Activated T-helper 17 cell treated with anti-CD3 and anti-CD28 coated beads, Interleukin-2, amount 50 U/mL, for 72 hours (primary cell): Measurements from ENCODE around the gene SYT1. TPM values are rescaled to one million over a fixed set of nuclear protein-coding genes. Genes with fewer than 3 reads are reported as not detected.

Source experiments
- ATAC-seq: fragments of 150-1000 bp; cut with Tn5 transposase; replicated peaks from 2 replicates; pipeline ENCODE4 v1.10.0; 2021; ENCODE audit warnings: mild to moderate bottlenecking, moderate library complexity
- H3K27ac Mint-ChIP-seq: one replicate; pipeline ENCODE4 v1.8.0; 2022; ENCODE audit warnings: mixed read lengths
- H3K27me3 Mint-ChIP-seq: one replicate; pipeline ENCODE4 v1.8.0; 2022; ENCODE audit warnings: mixed read lengths
- H3K36me3 Mint-ChIP-seq: one replicate; pipeline ENCODE4 v1.8.0; 2022; ENCODE audit warnings: low read depth, mild to moderate bottlenecking, mixed read lengths
- H3K4me1 Mint-ChIP-seq: one replicate; pipeline ENCODE4 v1.8.0; 2022; ENCODE audit warnings: mixed read lengths
- H3K4me3 Mint-ChIP-seq: one replicate; pipeline ENCODE4 v1.8.0; 2022; ENCODE audit warnings: mild to moderate bottlenecking, mixed read lengths
- H3K9me3 Mint-ChIP-seq: one replicate; pipeline ENCODE4 v1.8.0; 2022; ENCODE audit warnings: mixed read lengths
- total RNA-seq, 2 donors: library from RNA; stranded (reverse); gene quantifications; one replicate each; pipeline ENCODE4 v1.2.3, GENCODE V29; 2022

Gene SYT1
- total RNA-seq, 2 donors from 2014 or later, result not detected

- no peak overlapping the region for H3K4me3 Mint-ChIP-seq
- H3K36me3 Mint-ChIP-seq, result no peaks in the 10 kb centered on the region
Observed at GRCh38 chr12:79326663-79327062, 462.1 kb downstream of the SYT1 start.

GRCh38 chr12:79327465-79327864, 462.9 kb downstream of the SYT1 start:
- ATAC-seq, result no peak
- Mint-ChIP-seq H3K4me1 (no peaks in the 10 kb centered on the region), H3K9me3 (no peaks in the 10 kb centered on the region), H3K27ac (no peak overlapping the region), H3K27me3 (no peaks in the 10 kb centered on the region), H3K4me3 (no peak overlapping the region), H3K36me3 (no peaks in the 10 kb centered on the region)

More at GRCh38 chr12:79326663-79327062, 462.1 kb downstream of the SYT1 start:
- Mint-ChIP-seq H3K27ac (no peak overlapping the region), H3K4me1 (no peaks in the 10 kb centered on the region), H3K9me3 (no peaks in the 10 kb centered on the region), H3K27me3 (no peaks in the 10 kb centered on the region)
- no peak for ATAC-seq

GRCh38 chr12:79329933-79330332, 465.4 kb downstream of the SYT1 start:
- Mint-ChIP-seq H3K4me3 (no peak overlapping the region), H3K4me1 (no peaks in the 10 kb centered on the region), H3K36me3 (no peaks in the 10 kb centered on the region), H3K9me3 (no peaks in the 10 kb centered on the region), H3K27me3 (no peaks in the 10 kb centered on the region), H3K27ac (no peak overlapping the region)
- no peak for ATAC-seq

GRCh38 chr12:79331870-79332269, 467.3 kb downstream of the SYT1 start:
- no peaks in the 10 kb centered on the region for H3K36me3 Mint-ChIP-seq
- H3K9me3 Mint-ChIP-seq, result peaks cover 2% of the 10 kb centered on the region
- no peak overlapping the region for H3K4me3 Mint-ChIP-seq
- no peak overlapping the region for H3K27ac Mint-ChIP-seq
- no peaks in the 10 kb centered on the region for H3K27me3 Mint-ChIP-seq
- H3K4me1 Mint-ChIP-seq, result no peaks in the 10 kb centered on the region
- no peak for ATAC-seq

- peaks cover 4% of the 10 kb centered on the region for H3K9me3 Mint-ChIP-seq
- ATAC-seq, result no peak
- no peaks in the 10 kb centered on the region for H3K36me3 Mint-ChIP-seq
- H3K27me3 Mint-ChIP-seq, result no peaks in the 10 kb centered on the region
- H3K27ac Mint-ChIP-seq, result no peak overlapping the region
- H3K4me1 Mint-ChIP-seq, result no peaks in the 10 kb centered on the region
- H3K4me3 Mint-ChIP-seq, result no peak overlapping the region
Observed at GRCh38 chr12:79333144-79333543, 468.6 kb downstream of the SYT1 start.

- H3K9me3 Mint-ChIP-seq, result peaks cover 4% of the 10 kb centered on the region
- H3K4me1 Mint-ChIP-seq, result no peaks in the 10 kb centered on the region
- H3K27ac Mint-ChIP-seq, result no peak overlapping the region
- H3K27me3 Mint-ChIP-seq, result no peaks in the 10 kb centered on the region
- H3K36me3 Mint-ChIP-seq, result no peaks in the 10 kb centered on the region
- no peak for ATAC-seq
- no peak overlapping the region for H3K4me3 Mint-ChIP-seq
Observed at GRCh38 chr12:79337662-79338290, 473.2 kb downstream of the SYT1 start.

GRCh38 chr12:79344855-79345847, 480.6 kb downstream of the SYT1 start:
- no peak overlapping the region for H3K4me3 Mint-ChIP-seq
- H3K27ac Mint-ChIP-seq, result no peak overlapping the region
- ATAC-seq, result no peak
- peaks cover 6% of the 10 kb centered on the region for H3K9me3 Mint-ChIP-seq
- H3K4me1 Mint-ChIP-seq, result no peaks in the 10 kb centered on the region
- H3K36me3 Mint-ChIP-seq, result no peaks in the 10 kb centered on the region
- no peaks in the 10 kb centered on the region for H3K27me3 Mint-ChIP-seq

- Mint-ChIP-seq H3K4me1 (no peaks in the 10 kb centered on the region), H3K27ac (no peak overlapping the region), H3K9me3 (peaks cover 6% of the 10 kb centered on the region), H3K36me3 (no peaks in the 10 kb centered on the region), H3K27me3 (no peaks in the 10 kb centered on the region), H3K4me3 (no peak overlapping the region)
- ATAC-seq, result no peak
Observed at GRCh38 chr12:79347866-79348265, 483.3 kb downstream of the SYT1 start.

GRCh38 chr12:79351251-79351650, 486.7 kb downstream of the SYT1 start:
- Mint-ChIP-seq H3K27me3 (no peaks in the 10 kb centered on the region), H3K36me3 (no peaks in the 10 kb centered on the region), H3K4me1 (no peaks in the 10 kb centered on the region), H3K4me3 (no peak overlapping the region), H3K27ac (no peak overlapping the region), H3K9me3 (peaks cover 10% of the 10 kb centered on the region)
- no peak for ATAC-seq

- no peaks in the 10 kb centered on the region for H3K4me1 Mint-ChIP-seq
- H3K9me3 Mint-ChIP-seq, result peaks cover 7% of the 10 kb centered on the region
- H3K27me3 Mint-ChIP-seq, result no peaks in the 10 kb centered on the region
- no peaks in the 10 kb centered on the region for H3K36me3 Mint-ChIP-seq
- no peak for ATAC-seq
- no peak overlapping the region for H3K4me3 Mint-ChIP-seq
- H3K27ac Mint-ChIP-seq, result no peak overlapping the region
Observed at GRCh38 chr12:79356216-79356615, 491.6 kb downstream of the SYT1 start.

- H3K4me1 Mint-ChIP-seq, result no peaks in the 10 kb centered on the region
- H3K27ac Mint-ChIP-seq, result no peak overlapping the region
- H3K9me3 Mint-ChIP-seq, result peaks cover 7% of the 10 kb centered on the region
- H3K4me3 Mint-ChIP-seq, result no peak overlapping the region
- H3K36me3 Mint-ChIP-seq, result no peaks in the 10 kb centered on the region
- H3K27me3 Mint-ChIP-seq, result no peaks in the 10 kb centered on the region
- no peak for ATAC-seq
Observed at GRCh38 chr12:79357048-79357447, 492.5 kb downstream of the SYT1 start.

GRCh38 chr12:79358716-79359300, 494.2 kb downstream of the SYT1 start:
- Mint-ChIP-seq H3K36me3 (no peaks in the 10 kb centered on the region), H3K27me3 (no peaks in the 10 kb centered on the region), H3K4me3 (no peak overlapping the region), H3K4me1 (no peaks in the 10 kb centered on the region), H3K9me3 (peaks cover 7% of the 10 kb centered on the region), H3K27ac (no peak overlapping the region)
- ATAC-seq, result no peak

GRCh38 chr12:79360286-79360685, 495.7 kb downstream of the SYT1 start:
- Mint-ChIP-seq H3K27ac (no peak overlapping the region), H3K36me3 (no peaks in the 10 kb centered on the region), H3K4me3 (no peak overlapping the region), H3K9me3 (peaks cover 7% of the 10 kb centered on the region), H3K27me3 (no peaks in the 10 kb centered on the region), H3K4me1 (no peaks in the 10 kb centered on the region)
- no peak for ATAC-seq

- Mint-ChIP-seq H3K4me1 (no peaks in the 10 kb centered on the region), H3K27ac (no peak overlapping the region), H3K27me3 (no peaks in the 10 kb centered on the region), H3K9me3 (peaks cover 3% of the 10 kb centered on the region), H3K36me3 (no peaks in the 10 kb centered on the region), H3K4me3 (no peak overlapping the region)
- ATAC-seq, result no peak
Observed at GRCh38 chr12:79360936-79361335, 496.4 kb downstream of the SYT1 start.

- no peak for ATAC-seq
- Mint-ChIP-seq H3K4me3 (no peak overlapping the region), H3K27me3 (no peaks in the 10 kb centered on the region), H3K4me1 (no peaks in the 10 kb centered on the region), H3K36me3 (no peaks in the 10 kb centered on the region), H3K9me3 (peaks cover 2% of the 10 kb centered on the region), H3K27ac (no peak overlapping the region)
Observed at GRCh38 chr12:79364197-79364596, 499.6 kb downstream of the SYT1 start.
